ENCODE measurements around the gene OSBPL2. TPM values are rescaled to one million over a fixed set of nuclear protein-coding genes. Genes with fewer than 3 reads are reported as not detected.

OSBPL2 gene
- total and polyA plus RNA-seq, 12 donors: 12.6 to 55.7 (median 39.8) TPM

DNA sequence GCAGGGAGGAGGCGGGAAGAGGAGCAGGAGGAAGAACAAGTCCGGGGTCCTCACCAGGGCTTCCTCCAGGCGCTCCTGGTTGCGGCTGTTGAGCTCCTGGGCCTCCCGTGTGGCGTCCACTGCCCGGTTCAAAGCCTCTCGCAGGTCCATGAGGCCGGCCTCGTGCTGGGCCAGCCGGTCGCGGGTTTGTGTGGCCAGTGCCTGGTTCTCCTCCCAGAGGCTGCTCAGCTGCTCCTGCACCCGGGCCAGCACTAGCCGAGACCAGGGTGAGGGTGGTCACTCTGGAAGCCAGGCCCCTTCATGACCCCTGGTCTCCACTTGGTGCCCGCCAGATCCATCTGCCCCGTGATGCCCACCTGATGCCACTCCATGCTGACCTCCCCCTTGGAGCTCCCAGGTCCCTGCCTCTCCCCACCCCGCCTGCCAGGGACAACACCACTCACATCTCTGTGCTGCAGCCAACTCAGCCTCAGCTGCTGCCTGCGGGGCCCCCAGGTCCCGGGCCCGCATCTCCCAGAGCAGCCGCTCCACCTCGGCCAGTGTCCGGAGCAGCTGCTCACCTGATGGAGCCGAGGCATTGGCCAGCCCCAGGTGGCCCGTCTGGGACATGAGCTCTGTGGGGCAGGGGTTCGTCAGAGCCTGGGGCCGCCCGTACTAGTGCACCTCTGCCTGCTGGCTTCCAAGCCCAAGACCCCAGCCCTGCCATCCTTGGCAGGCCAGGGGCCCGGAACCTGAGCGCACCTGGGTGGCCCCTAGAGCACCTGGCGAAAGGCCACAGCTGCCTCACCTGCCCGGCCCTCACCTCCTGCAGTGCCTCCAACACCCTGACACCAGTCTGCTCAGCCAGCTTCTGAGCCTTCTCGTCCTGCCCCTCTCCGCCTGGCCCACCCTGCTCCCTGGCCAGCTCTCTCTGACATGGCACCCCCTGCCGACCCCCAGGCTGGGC, 80.4 kb downstream of the OSBPL2 start:
- Histone ChIP-seq H3K9me3 (no peaks in the 10 kb centered on the region), H3K27ac (no peak overlapping the region), H3K4me1 (no peaks in the 10 kb centered on the region), H3K27me3 (no peaks in the 10 kb centered on the region), H3K4me3 (no peak overlapping the region), H3K36me3 (peaks cover 10 to 83% (median 62%) of the 10 kb centered on the region in 9 donors)
- DNase-seq: peak in 1 of 2 donors; percentile 12
- 90 to 95% methylated on average over 36 of the region's 36 CpGs for WGBS, 2 donors
- no peak for ATAC-seq
- TF ChIP-seq, protein P1, sequence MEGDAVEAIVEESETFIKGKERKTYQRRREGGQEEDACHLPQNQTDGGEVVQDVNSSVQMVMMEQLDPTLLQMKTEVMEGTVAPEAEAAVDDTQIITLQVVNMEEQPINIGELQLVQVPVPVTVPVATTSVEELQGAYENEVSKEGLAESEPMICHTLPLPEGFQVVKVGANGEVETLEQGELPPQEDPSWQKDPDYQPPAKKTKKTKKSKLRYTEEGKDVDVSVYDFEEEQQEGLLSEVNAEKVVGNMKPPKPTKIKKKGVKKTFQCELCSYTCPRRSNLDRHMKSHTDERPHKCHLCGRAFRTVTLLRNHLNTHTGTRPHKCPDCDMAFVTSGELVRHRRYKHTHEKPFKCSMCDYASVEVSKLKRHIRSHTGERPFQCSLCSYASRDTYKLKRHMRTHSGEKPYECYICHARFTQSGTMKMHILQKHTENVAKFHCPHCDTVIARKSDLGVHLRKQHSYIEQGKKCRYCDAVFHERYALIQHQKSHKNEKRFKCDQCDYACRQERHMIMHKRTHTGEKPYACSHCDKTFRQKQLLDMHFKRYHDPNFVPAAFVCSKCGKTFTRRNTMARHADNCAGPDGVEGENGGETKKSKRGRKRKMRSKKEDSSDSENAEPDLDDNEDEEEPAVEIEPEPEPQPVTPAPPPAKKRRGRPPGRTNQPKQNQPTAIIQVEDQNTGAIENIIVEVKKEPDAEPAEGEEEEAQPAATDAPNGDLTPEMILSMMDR (IDR thresholded peaks at IDR 0.05): no peak
- intact Hi-C loops (cut with DNase I): loop anchor here in 1 of 10 donors (5.0 kb wide), 1 partner anchor 34 kb away; no protein-coding TSS in a partner anchor

DNA sequence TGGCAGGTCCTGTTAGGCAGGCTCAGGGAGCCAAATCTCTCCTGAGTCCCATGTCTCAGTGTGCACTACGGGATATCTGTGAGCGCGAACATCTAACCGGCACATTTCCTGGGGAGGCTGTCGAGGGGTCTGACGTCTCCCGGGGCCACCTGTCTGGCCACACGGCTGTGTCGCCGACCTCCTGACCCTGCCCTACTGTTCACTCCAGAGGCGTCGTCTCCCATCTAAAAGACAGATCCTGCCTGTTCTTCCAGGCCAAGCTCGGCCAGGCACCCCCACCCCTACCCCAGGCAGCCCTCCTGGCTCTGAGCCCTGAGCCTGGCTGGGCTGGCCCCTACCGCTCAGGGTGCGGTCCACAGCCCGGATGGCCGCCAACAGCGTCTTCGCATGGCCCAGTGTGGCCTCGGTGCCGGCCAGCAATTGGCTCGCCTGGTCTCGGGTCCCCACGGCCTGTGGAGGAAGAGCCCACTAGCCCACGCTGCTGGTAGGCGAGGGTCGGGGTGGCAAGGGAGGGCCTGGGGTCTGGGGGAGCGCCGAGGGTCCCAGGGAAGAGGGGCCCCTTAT, 81.1 kb downstream of the OSBPL2 start:
- WGBS, 2 donors: 84 to 87% methylated on average over 29 of the region's 29 CpGs
- Histone ChIP-seq H3K4me1 (no peaks in the 10 kb centered on the region), H3K4me3 (no peak overlapping the region), H3K27me3 (no peaks in the 10 kb centered on the region), H3K36me3 (peaks cover 10 to 87% (median 66%) of the 10 kb centered on the region in 9 donors), H3K27ac (no peak overlapping the region), H3K9me3 (no peaks in the 10 kb centered on the region)
- TF ChIP-seq, protein P1 (IDR thresholded peaks at IDR 0.05): no peak
- ATAC-seq (no peak), DNase-seq (peak in 1 of 2 donors; percentile 15)
- intact Hi-C loops (cut with DNase I): loop anchor here in 1 of 10 donors (5.0 kb wide), 1 partner anchor 33 kb away; no protein-coding TSS in a partner anchor

DNA sequence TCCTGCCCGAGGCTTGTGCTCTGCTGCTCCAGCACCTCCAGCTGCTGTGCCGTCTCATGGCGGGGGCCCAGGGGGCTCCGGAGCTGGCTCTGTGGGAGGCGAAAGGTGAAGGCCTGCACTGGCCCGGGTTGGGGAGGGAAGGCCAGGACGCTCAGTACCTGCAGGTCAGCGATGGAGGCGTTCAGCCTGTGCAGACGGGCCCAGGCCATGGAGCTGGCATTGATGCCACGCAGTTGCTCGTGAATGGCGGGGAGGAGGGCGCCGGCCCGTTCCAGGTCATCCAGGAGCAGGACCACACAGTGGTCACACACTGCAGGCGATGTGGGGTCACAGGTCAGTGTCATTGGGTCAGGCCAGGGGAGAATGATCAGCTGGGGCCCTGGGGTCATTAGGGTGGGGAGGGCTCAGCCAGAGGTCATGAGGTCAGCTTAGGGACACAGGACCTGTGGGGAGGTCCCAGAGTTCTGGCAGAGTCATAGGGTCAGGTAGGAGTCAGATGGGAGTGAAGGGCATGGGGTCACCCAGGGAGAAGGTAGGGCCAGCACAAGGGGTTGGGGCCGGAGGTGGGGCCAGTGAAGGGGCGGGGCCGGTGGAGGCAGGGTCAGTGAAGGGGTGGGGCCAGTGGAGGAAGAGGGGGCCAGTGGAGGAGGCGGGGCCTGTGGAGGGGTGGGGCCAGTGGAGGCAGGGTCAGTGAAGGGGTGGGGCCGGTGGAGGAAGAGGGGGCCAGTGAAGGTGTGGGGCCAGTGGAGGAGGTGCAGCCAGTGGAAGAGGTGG, 82.4 kb downstream of the OSBPL2 start:
- DNase-seq: peak in 1 of 2 donors; percentile 25

More for the DNA sequence above, 82.4 kb downstream of the OSBPL2 start:
- Histone ChIP-seq H3K4me3 (no peak overlapping the region), H3K27me3 (no peaks in the 10 kb centered on the region), H3K9me3 (no peaks in the 10 kb centered on the region), H3K27ac (no peak overlapping the region), H3K4me1 (no peaks in the 10 kb centered on the region), H3K36me3 (peaks cover 5 to 85% (median 63%) of the 10 kb centered on the region in 9 donors)
- TF ChIP-seq, protein P1 (IDR thresholded peaks at IDR 0.05): no peak
- ATAC-seq: peak in 6 of 8 donors; percentile 4 to 27 (median 19)
- intact Hi-C loops (cut with DNase I): no loop called here
- 93% methylated on average over 20 to 22 of the region's 22 CpGs for WGBS, 2 donors
